Fibroblast of mammary gland (primary cell): ENCODE data around the gene LARGE1.

Experiments
- DNase-seq: peaks from one replicate; pipeline ENCODE4 v3.0.0-alpha.2; 2010; ENCODE audit warnings: low read depth
- H3K4me3 ChIP-seq: 2 replicates; pipeline ENCODE4 v1.5.1; 2011; ENCODE audit warnings: low read depth, mild to moderate bottlenecking, low read length, moderate library complexity; ENCODE audit not compliant: control insufficient read depth
- CTCF ChIP-seq: conservative IDR thresholded peaks from 2 replicates; pipeline ENCODE4 v1.5.1; 2011; ENCODE audit warnings: low read depth, low read length, inconsistent platforms; ENCODE audit not compliant: control insufficient read depth, insufficient read depth

Gene LARGE1

GRCh38 chr22:33896154-33896553 lies 24.1 kb downstream of the LARGE1 start:
- TF ChIP-seq CTCF = no peak
- no peak for DNase-seq
- H3K4me3 ChIP-seq = no peak overlapping the region

- TF ChIP-seq CTCF = no peak
- H3K4me3 ChIP-seq = no peak overlapping the region
- no peak for DNase-seq
These were observed 24.8 kb downstream of the LARGE1 start for GRCh38 chr22:33895444-33895843.

DNA sequence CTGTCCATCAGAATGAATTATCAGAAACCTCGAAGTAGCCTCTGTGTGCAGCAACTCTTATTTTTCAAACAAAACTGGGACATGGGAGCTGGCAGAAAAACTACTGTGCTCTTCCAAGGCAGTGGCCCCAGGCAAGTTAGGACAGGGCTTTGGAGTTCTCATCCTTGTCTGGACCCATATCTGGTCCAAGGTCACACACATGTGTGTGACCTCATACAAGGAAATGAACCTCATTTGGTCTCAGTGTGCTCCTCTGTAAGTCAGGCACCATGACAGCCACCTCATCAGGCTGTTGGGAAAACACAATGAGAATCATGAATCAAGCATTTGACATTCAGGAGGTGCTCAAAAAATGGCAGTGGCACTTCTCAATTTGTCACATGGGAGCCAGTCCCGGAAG lies 25.8 kb downstream of the LARGE1 start:
- TF ChIP-seq CTCF = no peak
- DNase-seq = no peak
- no peak overlapping the region for H3K4me3 ChIP-seq

GRCh38 chr22:33894036-33894435 lies 26.2 kb downstream of the LARGE1 start:
- DNase-seq = no peak
- no peak for TF ChIP-seq CTCF
- no peak overlapping the region for H3K4me3 ChIP-seq

DNA sequence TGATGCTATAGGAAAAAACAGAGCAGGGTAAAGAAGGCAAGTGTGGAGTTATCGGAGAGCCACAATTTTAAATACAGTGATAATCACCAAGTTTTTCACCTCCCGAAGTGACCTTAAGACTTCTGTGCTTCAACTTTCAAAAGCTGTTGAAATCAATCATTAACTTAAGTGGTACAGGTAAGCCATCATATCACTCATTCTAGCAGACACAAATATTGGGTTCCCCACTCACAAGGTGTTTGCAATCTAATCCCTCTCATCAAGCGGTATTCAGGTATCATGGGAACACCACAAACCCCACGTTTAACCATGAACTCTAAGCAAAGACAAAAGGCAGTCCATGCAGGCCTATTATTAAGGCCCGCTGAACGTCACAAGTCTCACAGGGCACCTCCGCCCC lies 26.8 kb downstream of the LARGE1 start:
- TF ChIP-seq CTCF = no peak
- no peak for DNase-seq
- H3K4me3 ChIP-seq = no peak overlapping the region

DNA sequence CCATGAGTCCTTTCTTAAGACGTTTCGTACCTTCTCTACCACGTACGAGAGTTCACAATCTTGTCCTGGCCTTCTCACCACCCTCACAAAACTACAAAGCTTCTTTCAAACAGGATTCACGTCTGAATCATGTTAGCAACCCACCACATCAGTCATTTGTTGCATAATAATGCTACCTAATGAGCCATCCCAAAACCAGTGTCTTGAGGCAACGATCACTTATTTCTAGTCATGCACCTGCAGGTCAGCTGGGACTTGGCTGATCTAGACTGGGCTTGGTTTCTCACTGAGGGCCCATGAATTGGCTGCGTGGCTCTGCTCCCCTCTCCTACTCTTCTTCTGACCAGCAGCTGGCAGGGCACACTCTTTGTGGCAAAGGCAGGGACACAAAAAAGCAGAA lies 28.3 kb downstream of the LARGE1 start:
- no peak overlapping the region for H3K4me3 ChIP-seq
- no peak for TF ChIP-seq CTCF
- DNase-seq = no peak

DNA sequence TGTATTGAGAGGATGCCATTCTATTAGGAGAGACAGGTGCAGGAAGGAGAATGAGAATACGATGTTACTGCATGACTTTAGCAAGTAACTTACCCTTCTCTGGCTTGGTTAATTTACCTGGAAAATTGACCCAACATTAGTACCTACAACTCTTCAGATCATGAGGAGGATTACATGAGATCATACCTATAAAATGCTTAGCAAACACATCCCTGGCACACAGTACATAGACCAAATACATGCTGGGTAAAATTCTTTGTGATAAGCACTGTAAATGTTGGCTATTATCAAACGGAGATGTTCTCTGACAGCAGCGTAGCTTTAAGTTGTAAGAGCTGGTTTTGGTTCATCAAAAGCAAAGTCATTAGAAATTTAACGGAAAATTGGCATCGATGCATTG lies 28.8 kb downstream of the LARGE1 start:
- no peak for TF ChIP-seq CTCF
- no peak for DNase-seq
- H3K4me3 ChIP-seq = no peak overlapping the region
